ENCODE data around the gene FAM89B. TPM values are rescaled to one million over a fixed set of nuclear protein-coding genes. Genes with fewer than 3 reads are reported as not detected.
"Not testable (repeated sequence)": the region's sequence is repeated elsewhere in the genome, so short reads cannot be mapped to it uniquely, and the experiment has no call there.

FAM89B gene
- 29.7 and 30.4 TPM in 2 replicates for total RNA-seq
- total RNA-seq (2013) = 25.0 TPM
- 35.1 and 50.2 TPM in 2 replicates for polyA plus RNA-seq
- 71.1 and 72.0 TPM in 2 replicates for polyA minus RNA-seq

DNA sequence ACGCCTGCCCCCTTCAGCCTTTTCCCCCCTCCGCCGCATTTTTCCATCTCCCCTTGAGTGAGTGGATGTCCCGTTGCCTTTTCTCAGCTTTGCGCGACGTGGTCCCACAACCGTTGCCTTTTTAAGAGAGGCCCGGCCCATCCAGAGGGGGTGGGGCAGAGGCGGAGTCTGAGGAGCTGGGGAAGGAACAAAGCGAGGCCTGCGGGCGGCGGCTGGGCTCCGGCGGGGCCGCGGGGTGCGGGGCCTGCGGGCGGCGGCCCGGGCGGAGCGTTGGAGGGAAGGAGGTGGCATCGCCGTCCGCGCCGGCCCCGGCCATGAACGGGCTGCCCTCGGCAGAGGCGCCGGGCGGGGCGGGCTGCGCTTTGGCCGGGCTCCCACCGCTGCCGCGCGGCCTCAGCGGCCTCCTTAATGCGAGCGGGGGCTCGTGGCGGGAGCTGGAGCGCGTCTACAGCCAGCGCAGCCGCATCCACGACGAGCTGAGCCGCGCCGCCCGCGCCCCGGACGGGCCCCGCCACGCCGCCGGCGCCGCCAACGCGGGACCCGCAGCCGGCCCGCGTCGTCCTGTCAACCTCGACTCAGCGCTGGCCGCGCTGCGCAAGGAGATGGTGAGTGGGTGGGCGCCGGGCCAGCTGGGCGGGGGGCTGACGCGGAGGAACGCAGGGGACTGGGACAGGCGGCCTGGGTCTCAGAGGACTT is at the start of gene FAM89B:
TSS of gene FAM89B (plus strand) at position 183 of the 696 bp plus-strand sequence. CDS start at position 315, 132 bp downstream.
- H3K4me3 ChIP-seq (ENCODE audit: control extremely low read depth in 1 of 5, extremely low read depth in 1 of 5, insufficient read depth in 1 of 5, low read depth in 2 of 5, low read length in 4 of 5) = peak within 1 kb of the TSS; percentile 55 to 89 (median 83)
- POLR2A ChIA-PET = interaction anchor here (0.6 to 7.5 kb wide), 14 partner anchors 9 to 479 kb away, joined by 3 to 53 read pairs (median 6); partner anchors contain the start of genes AP5B1, KAT5, MAP3K11 and PCNX3
- Mint-ChIP-seq H3K4me1 (peaks cover 73% of the 10 kb centered on the region), H3K27ac (peak within 1 kb of the TSS; percentile 95), H3K4me3 (peak within 1 kb of the TSS; percentile 98), H3K27me3 (no peaks in the 10 kb centered on the region), H3K9me3 (ENCODE audit: insufficient read depth) (no peaks in the 10 kb centered on the region)
- H4K20me1 ChIP-seq (ENCODE audit: control insufficient read depth, insufficient read depth, low read length, poor library complexity, severe bottlenecking) = peaks cover 41% of the 10 kb centered on the region
- no peak for TF ChIP-seq EZH2 (IDR thresholded peaks at IDR 0.05; ENCODE audit: borderline replicate concordance, insufficient read depth, low read depth, low read length, poor library complexity, severe bottlenecking)
- TF ChIP-seq, protein P1, sequence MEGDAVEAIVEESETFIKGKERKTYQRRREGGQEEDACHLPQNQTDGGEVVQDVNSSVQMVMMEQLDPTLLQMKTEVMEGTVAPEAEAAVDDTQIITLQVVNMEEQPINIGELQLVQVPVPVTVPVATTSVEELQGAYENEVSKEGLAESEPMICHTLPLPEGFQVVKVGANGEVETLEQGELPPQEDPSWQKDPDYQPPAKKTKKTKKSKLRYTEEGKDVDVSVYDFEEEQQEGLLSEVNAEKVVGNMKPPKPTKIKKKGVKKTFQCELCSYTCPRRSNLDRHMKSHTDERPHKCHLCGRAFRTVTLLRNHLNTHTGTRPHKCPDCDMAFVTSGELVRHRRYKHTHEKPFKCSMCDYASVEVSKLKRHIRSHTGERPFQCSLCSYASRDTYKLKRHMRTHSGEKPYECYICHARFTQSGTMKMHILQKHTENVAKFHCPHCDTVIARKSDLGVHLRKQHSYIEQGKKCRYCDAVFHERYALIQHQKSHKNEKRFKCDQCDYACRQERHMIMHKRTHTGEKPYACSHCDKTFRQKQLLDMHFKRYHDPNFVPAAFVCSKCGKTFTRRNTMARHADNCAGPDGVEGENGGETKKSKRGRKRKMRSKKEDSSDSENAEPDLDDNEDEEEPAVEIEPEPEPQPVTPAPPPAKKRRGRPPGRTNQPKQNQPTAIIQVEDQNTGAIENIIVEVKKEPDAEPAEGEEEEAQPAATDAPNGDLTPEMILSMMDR (IDR thresholded peaks at IDR 0.05) = no peak
- under 1% methylated on average over 83 of the region's 86 CpGs for WGBS (ENCODE audit: insufficient coverage)
- no peaks in the 10 kb centered on the region for H3K9me3 ChIP-seq (ENCODE audit: control extremely low read depth in 1 of 3, control insufficient read depth in 2 of 3, insufficient read depth in 1 of 3, low read length in 2 of 3)
- H3K9ac ChIP-seq (ENCODE audit: low read length) = peak within 1 kb of the TSS; percentile 83
- H3K27ac ChIP-seq (ENCODE audit: low read length in 2 of 2) = peak within 1 kb of the TSS; percentile 85 to 96
- peaks cover 54 to 77% of the 10 kb centered on the region in 2 donors for H3K4me1 ChIP-seq (ENCODE audit: control insufficient read depth in 2 of 2, insufficient read depth in 2 of 2, low read length in 2 of 2)
- peak within 1 kb of the TSS; percentile 100 for H3K4me2 ChIP-seq (replicated peaks; ENCODE audit: low read depth, low read length, poor library complexity, severe bottlenecking)
- H2AFZ ChIP-seq (ENCODE audit: insufficient read depth, low read depth, low read length, poor library complexity, severe bottlenecking) = no peak within 1 kb of the TSS
- H3K36me3 ChIP-seq (replicated peaks in 1 of 2; ENCODE audit: control extremely low read depth in 1 of 2, control insufficient read depth in 1 of 2, extremely low read depth in 1 of 2, insufficient read depth in 2 of 2, low read length in 1 of 2) = peaks cover 0 to 6% of the 10 kb centered on the region in 2 experiments
- intact Hi-C loops (cut with micrococcal nuclease) = loop anchor here (5.0 to 10.0 kb wide), 3 partner anchors 190 to 828 kb away; partner anchors contain the start of genes BANF1, EIF1AD, RASGRP2 and SLC25A45
- ATAC-seq (ENCODE audit: low read depth) (peak; percentile 18), DNase-seq (peak; percentile 89)
- H3K27me3 ChIP-seq (replicated peaks in 1 of 4; ENCODE audit: control extremely low read depth in 1 of 4, control insufficient read depth in 3 of 4, insufficient read depth in 4 of 4, low read length in 3 of 4) = no peaks in the 10 kb centered on the region
- H3K79me2 ChIP-seq (ENCODE audit: control insufficient read depth, insufficient read depth, low read length) = peaks cover 52% of the 10 kb centered on the region
- CTCF ChIA-PET = interaction anchor here (0.9 to 5.1 kb wide), 10 partner anchors 9 to 287 kb away, joined by 3 to 86 read pairs (median 8); partner anchors contain the start of genes KCNK7, MAP3K11, MUS81 and SCYL1

DNA sequence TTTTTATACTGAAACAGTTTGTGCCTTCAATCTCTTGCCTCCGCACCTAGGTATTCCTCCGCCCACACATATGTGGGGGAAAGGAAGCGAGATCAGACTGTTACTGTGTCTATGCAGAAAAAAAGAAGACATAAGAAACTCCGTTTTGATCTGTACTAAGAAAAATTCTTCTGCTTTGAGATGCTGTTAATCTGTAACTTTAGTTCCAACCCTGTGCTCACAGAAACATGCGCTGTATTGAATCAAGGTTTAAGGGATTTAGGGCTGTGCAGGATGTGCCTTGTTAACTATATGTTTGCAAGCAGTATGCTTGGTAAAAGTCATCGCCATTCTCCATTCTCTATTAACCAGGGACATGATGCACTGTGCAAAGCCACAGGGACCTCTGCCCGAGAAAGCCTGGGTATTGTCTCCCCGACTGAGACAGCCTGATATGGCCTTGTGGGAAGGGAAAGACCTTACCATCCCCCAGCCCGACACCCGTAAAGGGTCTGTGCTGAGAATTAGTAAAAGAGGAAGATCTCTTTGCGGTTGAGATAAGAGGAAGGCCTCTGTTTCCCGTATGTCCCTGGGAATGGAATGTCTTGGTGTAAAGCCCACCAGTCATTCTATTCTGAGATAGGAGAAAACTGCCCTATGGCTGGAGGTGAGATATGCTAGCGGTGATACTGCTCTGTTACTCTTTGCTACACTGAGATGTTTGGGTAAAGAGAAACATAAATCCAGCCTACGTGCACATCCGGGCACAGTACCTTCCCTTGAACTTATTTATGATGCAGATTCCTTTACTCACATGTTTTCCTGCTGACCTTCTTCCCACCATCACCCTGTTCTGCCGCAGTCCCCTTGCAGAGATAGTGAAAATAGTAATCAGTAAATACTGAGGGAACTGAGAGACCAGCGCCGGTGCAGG is 49.4 kb upstream of the FAM89B start:
- H3K27me3 Mint-ChIP-seq; H3K9me3 Mint-ChIP-seq (ENCODE audit: insufficient read depth); H3K27me3 ChIP-seq (replicated peaks in 1 of 4; ENCODE audit: control extremely low read depth in 1 of 4, control insufficient read depth in 3 of 4, insufficient read depth in 4 of 4, low read length in 3 of 4); POLR2A ChIA-PET; ATAC-seq (ENCODE audit: low read depth); H3K9me3 ChIP-seq (ENCODE audit: control extremely low read depth in 1 of 3, control insufficient read depth in 2 of 3, insufficient read depth in 1 of 3, low read length in 2 of 3): not testable (repeated sequence)
- Histone ChIP-seq H3K27ac (ENCODE audit: low read length in 2 of 2) (peak overlapping the region; percentile 53 to 63), H3K36me3 (replicated peaks in 1 of 2; ENCODE audit: control extremely low read depth in 1 of 2, control insufficient read depth in 1 of 2, extremely low read depth in 1 of 2, insufficient read depth in 2 of 2, low read length in 1 of 2) (peaks cover 0 to 10% of the 10 kb centered on the region in 2 experiments), H2AFZ (ENCODE audit: insufficient read depth, low read depth, low read length, poor library complexity, severe bottlenecking) (peak overlapping the region; percentile 12), H3K4me1 (ENCODE audit: control insufficient read depth in 2 of 2, insufficient read depth in 2 of 2, low read length in 2 of 2) (peaks cover 39 to 41% of the 10 kb centered on the region in 2 donors), H3K79me2 (ENCODE audit: control insufficient read depth, insufficient read depth, low read length) (peaks cover 26% of the 10 kb centered on the region), H4K20me1 (ENCODE audit: control insufficient read depth, insufficient read depth, low read length, poor library complexity, severe bottlenecking) (peaks cover 20% of the 10 kb centered on the region), H3K4me3 (ENCODE audit: control extremely low read depth in 1 of 5, extremely low read depth in 1 of 5, insufficient read depth in 1 of 5, low read depth in 2 of 5, low read length in 4 of 5) (peak overlapping the region; percentile 13 to 43 (median 30)), H3K4me2 (replicated peaks; ENCODE audit: low read depth, low read length, poor library complexity, severe bottlenecking) (peak overlapping the region; percentile 69), H3K9ac (ENCODE audit: low read length) (peak overlapping the region; percentile 47)
- WGBS (ENCODE audit: insufficient coverage) = 0% methylated on average over 4 of the region's 18 CpGs
- DNase-seq = peak; percentile 65
- peak overlapping the region; percentile 80 for H3K4me3 Mint-ChIP-seq
- intact Hi-C loops (cut with micrococcal nuclease) = loop anchor here (10.0 kb wide), 1 partner anchor 478 kb away; the partner anchor contains the start of gene SAC3D1
- H3K4me1 Mint-ChIP-seq = peaks cover 39% of the 10 kb centered on the region
- CTCF ChIA-PET = interaction anchor here (1.6 kb wide), 1 partner anchor 107 kb away, joined by 5 read pairs; no protein-coding TSS in a partner anchor
- H3K27ac Mint-ChIP-seq = peak overlapping the region; percentile 88

DNA sequence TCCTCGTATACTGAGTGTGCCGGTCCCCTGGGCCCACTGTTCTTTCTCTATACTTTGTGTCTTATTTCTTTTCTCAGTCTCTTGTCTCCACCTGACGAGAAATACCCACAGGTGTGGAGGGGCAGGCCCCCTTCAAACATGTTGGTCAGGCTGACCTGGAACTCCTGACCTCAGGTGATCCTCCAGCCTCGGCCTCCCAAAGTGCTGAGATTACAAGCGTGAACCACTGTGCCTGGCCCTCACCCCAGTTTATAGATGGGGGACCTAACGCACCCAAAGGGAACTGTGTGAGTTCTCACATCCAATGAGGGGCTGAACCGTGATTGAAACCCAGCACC is 48.7 kb upstream of the FAM89B start:
- ChIA-PET CTCF (interaction anchor here (0.5 to 1.6 kb wide), 3 partner anchors 15 to 161 kb away, joined by 3 to 5 read pairs (median 3); no protein-coding TSS in a partner anchor), POLR2A (interaction anchor here (1.9 to 2.2 kb wide), 2 partner anchors 17 to 25 kb away, joined by 7 to 16 read pairs; no protein-coding TSS in a partner anchor)
- intact Hi-C loops (cut with micrococcal nuclease) = loop anchor here (10.0 kb wide), 1 partner anchor 479 kb away; the partner anchor contains the start of gene SAC3D1
- H3K27me3 Mint-ChIP-seq; DNase-seq; ATAC-seq (ENCODE audit: low read depth); H3K9me3 ChIP-seq (ENCODE audit: control extremely low read depth in 1 of 3, control insufficient read depth in 2 of 3, insufficient read depth in 1 of 3, low read length in 2 of 3); H3K27me3 ChIP-seq (replicated peaks in 1 of 4; ENCODE audit: control extremely low read depth in 1 of 4, control insufficient read depth in 3 of 4, insufficient read depth in 4 of 4, low read length in 3 of 4); H3K9me3 Mint-ChIP-seq (ENCODE audit: insufficient read depth): not testable (repeated sequence)
- peaks cover 20% of the 10 kb centered on the region for H4K20me1 ChIP-seq (ENCODE audit: control insufficient read depth, insufficient read depth, low read length, poor library complexity, severe bottlenecking)
- peaks cover 32% of the 10 kb centered on the region for H3K79me2 ChIP-seq (ENCODE audit: control insufficient read depth, insufficient read depth, low read length)
- Mint-ChIP-seq H3K4me3 (peak overlapping the region; percentile 80), H3K27ac (peak overlapping the region; percentile 88), H3K4me1 (peaks cover 39% of the 10 kb centered on the region)
- H3K27ac ChIP-seq (ENCODE audit: low read length in 2 of 2) = peak overlapping the region; percentile 53 to 63
- H3K4me1 ChIP-seq (ENCODE audit: control insufficient read depth in 2 of 2, insufficient read depth in 2 of 2, low read length in 2 of 2) = peaks cover 39 to 41% of the 10 kb centered on the region in 2 donors
- WGBS (ENCODE audit: insufficient coverage) = 52% methylated on average over 7 of the region's 7 CpGs
- H2AFZ ChIP-seq (ENCODE audit: insufficient read depth, low read depth, low read length, poor library complexity, severe bottlenecking) = peak overlapping the region; percentile 12
- H3K36me3 ChIP-seq (replicated peaks in 1 of 2; ENCODE audit: control extremely low read depth in 1 of 2, control insufficient read depth in 1 of 2, extremely low read depth in 1 of 2, insufficient read depth in 2 of 2, low read length in 1 of 2) = peaks cover 0 to 11% of the 10 kb centered on the region in 2 experiments
- peak overlapping the region; percentile 69 for H3K4me2 ChIP-seq (replicated peaks; ENCODE audit: low read depth, low read length, poor library complexity, severe bottlenecking)
- H3K4me3 ChIP-seq (ENCODE audit: control extremely low read depth in 1 of 5, extremely low read depth in 1 of 5, insufficient read depth in 1 of 5, low read depth in 2 of 5, low read length in 4 of 5) = peak overlapping the region in 2 of 5 experiments; percentile 30 to 43
- peak overlapping the region; percentile 47 for H3K9ac ChIP-seq (ENCODE audit: low read length)
